Loucy (cell line): ENCODE measurements around the gene MYPN.

ENCODE experiments used
- H2AFZ ChIP-seq: fragments of 200-600 bp; sonication (generic); 2 replicates; pipeline ENCODE4 v1.6.0; 2016; ENCODE audit warnings: antibody characterized with exemption, mild to moderate bottlenecking, low read length, moderate library complexity
- H3F3A ChIP-seq: fragments of 200-600 bp; 2 replicates; pipeline ENCODE4 v1.6.0; 2016; ENCODE audit warnings: antibody characterized with exemption, low read depth, mild to moderate bottlenecking
- H3K27me3 ChIP-seq: fragments of 200-600 bp; sonication (generic); 2 replicates; pipeline ENCODE4 v1.6.1; 2014; ENCODE audit warnings: low read length, mild to moderate bottlenecking; ENCODE audit not compliant: insufficient read depth, poor library complexity, severe bottlenecking
- H3K36me3 ChIP-seq: fragments of 200-600 bp; sonication (generic); 2 replicates; pipeline ENCODE4 v1.6.1; 2016; ENCODE audit warnings: low read length; ENCODE audit not compliant: insufficient read depth
- H3K4me1 ChIP-seq: fragments of 200-600 bp; sonication (generic); 2 replicates; pipeline ENCODE4 v1.5.1; 2014; ENCODE audit warnings: low read length, mild to moderate bottlenecking; ENCODE audit not compliant: insufficient read depth, poor library complexity, severe bottlenecking
- H3K4me2 ChIP-seq: fragments of 200-600 bp; sonication (generic); 2 replicates; pipeline ENCODE4 v1.6.0; 2014; ENCODE audit warnings: antibody characterized with exemption, low read length, low read depth, mild to moderate bottlenecking; ENCODE audit not compliant: poor library complexity, severe bottlenecking
- H3K4me3 ChIP-seq: fragments of 200-600 bp; sonication (generic); 2 replicates; pipeline ENCODE4 v1.5.1; 2014; ENCODE audit warnings: low read length, mild to moderate bottlenecking, mixed read lengths; ENCODE audit not compliant: poor library complexity, severe bottlenecking
- H3K79me2 ChIP-seq: fragments of 200-600 bp; sonication (generic); 2 replicates; pipeline ENCODE4 v1.6.1; 2014; ENCODE audit warnings: low read length; ENCODE audit not compliant: insufficient read depth
- H3K9ac ChIP-seq: fragments of 200-600 bp; sonication (generic); 2 replicates; pipeline ENCODE4 v1.6.0; 2014; ENCODE audit warnings: mild to moderate bottlenecking, low read depth, low read length, moderate library complexity; ENCODE audit not compliant: poor library complexity, severe bottlenecking
- H3K9me2 ChIP-seq: fragments of 200-600 bp; sonication (generic); replicated peaks from 2 replicates; pipeline ENCODE4 v1.6.1; 2016; ENCODE audit warnings: low read depth, low read length, mixed read lengths
- H3K9me3 ChIP-seq: fragments of 200-600 bp; sonication (generic); 2 replicates; pipeline ENCODE4 v1.6.1; 2014; ENCODE audit warnings: mild to moderate bottlenecking, antibody characterized with exemption, low read length, low read depth; ENCODE audit not compliant: insufficient read depth
- H4K20me1 ChIP-seq: fragments of 200-600 bp; sonication (generic); 2 replicates; pipeline ENCODE4 v1.6.0; 2014; ENCODE audit warnings: antibody characterized with exemption, low read length, mild to moderate bottlenecking; ENCODE audit not compliant: insufficient read depth, poor library complexity, severe bottlenecking
- CTCF ChIP-seq: fragments of 200-600 bp; sonication (generic); conservative IDR thresholded peaks from 2 replicates; pipeline ENCODE4 v1.5.1; 2014; ENCODE audit warnings: mild to moderate bottlenecking, antibody characterized with exemption, low read length
- EZH2phosphoT487 ChIP-seq: fragments of 200-600 bp; IDR thresholded peaks from 2 replicates; pipeline ENCODE4 v1.6.1; 2018; ENCODE audit warnings: antibody characterized with exemption, mild to moderate bottlenecking, moderate library complexity, borderline replicate concordance

Gene MYPN

GRCh38 chr10:68073631-68074030, 35.7 kb upstream of the MYPN start:
- Histone ChIP-seq H3F3A (no peaks in the 10 kb centered on the region), H3K36me3 (no peaks in the 10 kb centered on the region), H3K9ac (peak overlapping the region; percentile 94), H3K4me3 (peak overlapping the region; percentile 99), H3K9me2 (no peaks in the 10 kb centered on the region), H3K27me3 (no peaks in the 10 kb centered on the region), H3K79me2 (peaks cover 61% of the 10 kb centered on the region), H3K9me3 (no peaks in the 10 kb centered on the region), H3K4me2 (peak overlapping the region; percentile 88), H4K20me1 (peaks cover 49% of the 10 kb centered on the region), H3K4me1 (peaks cover 44% of the 10 kb centered on the region), H2AFZ (no peak overlapping the region)
- no peak for TF ChIP-seq CTCF
- TF ChIP-seq EZH2phosphoT487: no peak

GRCh38 chr10:68074031-68074774, 35.1 kb upstream of the MYPN start:
- Histone ChIP-seq H3K9me3 (no peaks in the 10 kb centered on the region), H3K79me2 (peaks cover 56% of the 10 kb centered on the region), H3K27me3 (no peaks in the 10 kb centered on the region), H3K9ac (peak overlapping the region; percentile 94), H3K36me3 (no peaks in the 10 kb centered on the region), H2AFZ (peak overlapping the region; percentile 96), H4K20me1 (peaks cover 44% of the 10 kb centered on the region), H3K4me2 (peak overlapping the region; percentile 88), H3F3A (no peaks in the 10 kb centered on the region), H3K4me1 (peaks cover 39% of the 10 kb centered on the region), H3K9me2 (no peaks in the 10 kb centered on the region), H3K4me3 (peak overlapping the region; percentile 99)
- TF ChIP-seq EZH2phosphoT487 (no peak), CTCF (no peak)

GRCh38 chr10:68074775-68075549, 34.3 kb upstream of the MYPN start, which contains the start of gene HERC4:
Gene HERC4 (minus strand): TSS chr10:68075283. CDS start chr10:68073108, 2,175 bp downstream.
- Histone ChIP-seq H2AFZ (peak within 1 kb of the TSS; percentile 100), H3F3A (no peaks in the 10 kb centered on the region), H3K9ac (peak within 1 kb of the TSS; percentile 94), H3K9me3 (no peaks in the 10 kb centered on the region), H4K20me1 (peaks cover 39% of the 10 kb centered on the region), H3K4me2 (peak within 1 kb of the TSS; percentile 98), H3K4me1 (peaks cover 36% of the 10 kb centered on the region), H3K79me2 (peaks cover 48% of the 10 kb centered on the region), H3K4me3 (peak within 1 kb of the TSS; percentile 99), H3K27me3 (no peaks in the 10 kb centered on the region), H3K36me3 (no peaks in the 10 kb centered on the region), H3K9me2 (no peaks in the 10 kb centered on the region)
- no peak for TF ChIP-seq EZH2phosphoT487
- TF ChIP-seq CTCF: no peak
